Measurements from ENCODE around the gene DRAM2.

- TF ChIP-seq, protein P1, sequence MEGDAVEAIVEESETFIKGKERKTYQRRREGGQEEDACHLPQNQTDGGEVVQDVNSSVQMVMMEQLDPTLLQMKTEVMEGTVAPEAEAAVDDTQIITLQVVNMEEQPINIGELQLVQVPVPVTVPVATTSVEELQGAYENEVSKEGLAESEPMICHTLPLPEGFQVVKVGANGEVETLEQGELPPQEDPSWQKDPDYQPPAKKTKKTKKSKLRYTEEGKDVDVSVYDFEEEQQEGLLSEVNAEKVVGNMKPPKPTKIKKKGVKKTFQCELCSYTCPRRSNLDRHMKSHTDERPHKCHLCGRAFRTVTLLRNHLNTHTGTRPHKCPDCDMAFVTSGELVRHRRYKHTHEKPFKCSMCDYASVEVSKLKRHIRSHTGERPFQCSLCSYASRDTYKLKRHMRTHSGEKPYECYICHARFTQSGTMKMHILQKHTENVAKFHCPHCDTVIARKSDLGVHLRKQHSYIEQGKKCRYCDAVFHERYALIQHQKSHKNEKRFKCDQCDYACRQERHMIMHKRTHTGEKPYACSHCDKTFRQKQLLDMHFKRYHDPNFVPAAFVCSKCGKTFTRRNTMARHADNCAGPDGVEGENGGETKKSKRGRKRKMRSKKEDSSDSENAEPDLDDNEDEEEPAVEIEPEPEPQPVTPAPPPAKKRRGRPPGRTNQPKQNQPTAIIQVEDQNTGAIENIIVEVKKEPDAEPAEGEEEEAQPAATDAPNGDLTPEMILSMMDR (conservative IDR thresholded peaks at IDR 0.05): no peak
- no peak for TF ChIP-seq ZFX (IDR thresholded peaks at IDR 0.05)
These were observed 54.2 kb downstream of the DRAM2 start for GRCh38 chr1:111085676-111086075.

All from C4-2B (cell line).